Measurements from ENCODE around the gene UBXN7.
"Not testable (repeated sequence)": the region's sequence is repeated elsewhere in the genome, so short reads cannot be mapped to it uniquely, and the experiment has no call there.

Gene UBXN7

DNA sequence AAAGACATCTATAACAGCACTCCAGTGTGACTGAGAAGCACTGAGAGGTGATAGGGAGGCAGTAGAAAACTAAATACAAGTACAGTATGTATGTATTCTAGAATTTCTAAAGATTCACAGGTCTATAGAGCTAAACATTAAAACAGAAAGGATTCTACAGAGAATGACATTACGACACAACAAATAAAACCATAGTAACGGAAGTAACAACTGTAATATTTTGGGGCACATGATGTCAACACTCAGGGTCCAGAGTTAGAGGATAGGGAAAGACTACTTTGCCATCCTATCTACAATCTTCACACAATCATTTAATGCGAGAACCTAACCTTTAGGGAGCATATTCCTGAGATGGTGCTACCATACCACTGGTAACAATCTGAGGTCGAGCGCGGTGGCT is 13.6 kb downstream of the UBXN7 start:
- no peak for DNase-seq (ENCODE audit: low read depth in 3 of 3)

DNA sequence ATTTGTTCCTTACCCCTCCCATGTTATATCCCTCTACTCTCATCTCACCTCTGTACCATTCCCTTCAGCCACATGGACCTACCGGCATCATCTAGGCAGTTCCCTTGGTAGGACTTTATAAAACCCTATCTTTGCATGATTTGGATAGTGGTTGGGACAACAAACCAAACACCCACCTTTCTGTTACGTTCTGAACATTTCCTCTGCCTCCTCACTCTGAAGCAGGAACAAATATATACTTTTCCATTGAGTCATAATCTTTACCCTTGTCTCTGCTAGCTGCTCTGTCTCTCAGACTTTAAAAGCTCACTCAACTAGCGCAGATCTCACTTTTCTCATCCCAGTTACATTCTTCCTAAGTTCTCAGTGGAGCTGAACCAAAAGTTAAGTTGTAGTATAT is 17.8 kb downstream of the UBXN7 start:
- no peak for DNase-seq (ENCODE audit: low read depth in 3 of 3)

DNA sequence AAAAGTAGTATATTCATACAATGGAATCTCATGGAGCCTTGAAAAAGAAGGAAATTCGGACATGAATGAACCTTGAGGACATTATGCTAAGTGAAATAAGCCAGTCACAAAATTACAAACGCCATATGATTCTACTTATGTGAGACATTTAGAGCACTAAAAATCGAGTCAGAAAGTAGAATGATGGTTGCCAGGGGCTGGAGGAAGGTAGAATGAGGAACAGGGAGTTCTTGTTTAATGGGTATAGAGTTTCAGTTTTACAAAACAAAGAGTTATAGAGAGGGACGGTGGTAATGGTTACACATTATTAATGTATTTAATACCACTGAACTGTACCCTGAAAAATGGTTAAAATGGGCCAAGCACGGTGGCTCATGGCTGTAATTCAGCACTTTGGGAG is 19.5 kb downstream of the UBXN7 start:
- DNase-seq (ENCODE audit: low read depth in 3 of 3), result no peak

DNA sequence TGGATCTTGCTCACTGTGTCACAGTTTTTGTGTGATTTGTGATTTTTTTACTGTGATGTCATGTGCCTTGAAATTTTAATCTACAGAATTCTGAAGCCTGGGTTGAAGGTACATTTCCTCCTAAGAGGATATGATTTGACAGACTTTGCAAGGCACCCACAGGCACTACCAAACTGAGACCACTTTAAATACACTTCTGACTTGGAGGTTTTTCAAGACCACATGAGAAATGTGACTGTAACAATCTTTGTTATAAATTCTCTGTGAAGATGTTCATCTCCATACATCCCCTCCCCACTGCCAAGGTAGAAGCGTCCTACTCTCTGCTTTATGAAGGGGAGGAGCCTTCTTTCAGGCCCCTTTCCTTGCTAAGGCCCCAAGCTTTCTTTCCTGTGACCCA is 22.8 kb downstream of the UBXN7 start:
- DNase-seq (ENCODE audit: low read depth in 3 of 3), result no peak

DNA sequence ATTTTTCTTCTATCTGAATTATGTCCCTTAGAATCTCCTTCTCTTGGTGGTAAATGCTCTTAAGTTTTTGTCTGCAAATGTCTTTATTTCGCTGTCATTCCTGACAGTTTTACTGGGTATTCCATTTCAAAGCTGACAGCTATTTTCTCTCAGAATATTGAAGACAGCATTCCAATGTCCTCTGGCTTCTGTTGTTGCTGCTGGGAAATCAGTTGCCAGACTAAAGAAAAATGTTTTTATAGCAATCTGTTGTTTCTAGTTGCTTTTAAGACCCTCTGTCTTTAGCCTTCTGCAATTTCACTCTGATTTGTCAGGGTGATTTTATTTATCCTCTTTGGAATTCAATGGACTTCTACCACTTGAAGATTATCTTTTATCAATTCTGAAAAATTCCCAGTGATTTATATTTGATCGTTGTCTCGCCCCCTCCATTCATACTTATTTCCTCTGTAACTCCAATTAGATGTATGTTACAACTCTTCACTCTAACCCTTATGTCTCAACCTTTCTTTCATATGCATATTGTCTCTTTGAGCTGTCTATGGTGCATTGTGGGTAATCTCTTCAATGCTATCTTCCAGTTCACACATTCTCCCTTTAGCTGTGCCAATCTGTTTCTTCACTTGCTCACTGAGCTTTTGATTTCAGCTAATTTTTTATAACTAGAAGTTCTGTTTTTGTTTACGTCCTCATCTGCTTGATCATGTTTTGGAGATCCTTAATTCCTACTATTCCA is 23.5 kb downstream of the UBXN7 start:
- no peak for DNase-seq (ENCODE audit: low read depth in 3 of 3)

DNA sequence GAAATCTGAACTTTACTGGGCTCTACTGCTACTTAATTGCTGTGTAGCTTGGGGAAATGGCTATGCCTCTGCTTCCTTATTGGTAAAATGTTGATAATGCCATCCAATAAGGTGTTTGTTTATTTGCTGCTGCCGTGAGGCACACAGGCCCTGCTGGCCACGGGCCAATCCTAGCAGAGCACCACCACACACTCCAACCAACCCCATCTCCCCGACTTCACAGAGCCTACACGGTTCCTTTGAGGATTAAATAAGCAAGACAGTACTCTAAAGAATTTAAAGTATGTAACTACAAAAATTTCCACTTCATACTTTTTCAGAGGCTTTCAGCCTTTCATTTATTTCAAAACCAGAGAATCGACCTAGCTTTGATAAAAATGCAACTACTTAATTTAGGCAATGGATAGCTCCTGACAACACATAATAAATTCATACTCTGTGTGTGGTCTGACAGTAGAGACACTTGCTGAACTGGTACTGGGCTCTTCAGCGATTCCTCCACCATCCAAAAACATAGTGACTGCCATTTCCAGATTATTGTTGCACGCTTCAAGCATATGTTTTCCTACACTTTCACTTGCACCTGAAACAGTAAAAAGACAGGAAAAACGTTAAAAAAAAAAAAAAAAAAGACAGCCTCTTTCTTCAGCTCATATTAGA is 25.3 kb downstream of the UBXN7 start:
- DNase-seq (ENCODE audit: low read depth in 3 of 3), result no peak

DNA sequence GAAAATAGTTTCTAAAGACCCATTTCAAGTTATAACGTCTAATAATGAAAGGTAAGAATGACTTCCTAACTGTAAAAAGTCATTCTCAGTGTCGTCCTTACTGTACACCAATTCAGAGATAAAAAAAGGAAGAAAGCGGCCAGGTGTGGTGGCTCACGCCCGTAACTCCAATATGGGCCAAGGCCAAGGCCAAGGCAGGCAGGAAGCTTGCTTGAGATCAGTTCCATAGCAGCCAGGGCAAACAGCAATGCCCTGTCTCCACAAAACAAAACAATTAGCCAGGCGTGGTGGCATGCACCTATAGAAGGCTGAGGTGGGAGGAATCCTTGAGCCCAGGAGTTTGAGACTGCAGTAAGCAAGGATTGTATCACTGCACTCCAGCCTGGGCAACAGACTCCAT is 31.9 kb downstream of the UBXN7 start:
- DNase-seq (ENCODE audit: low read depth in 3 of 3), result no peak

DNA sequence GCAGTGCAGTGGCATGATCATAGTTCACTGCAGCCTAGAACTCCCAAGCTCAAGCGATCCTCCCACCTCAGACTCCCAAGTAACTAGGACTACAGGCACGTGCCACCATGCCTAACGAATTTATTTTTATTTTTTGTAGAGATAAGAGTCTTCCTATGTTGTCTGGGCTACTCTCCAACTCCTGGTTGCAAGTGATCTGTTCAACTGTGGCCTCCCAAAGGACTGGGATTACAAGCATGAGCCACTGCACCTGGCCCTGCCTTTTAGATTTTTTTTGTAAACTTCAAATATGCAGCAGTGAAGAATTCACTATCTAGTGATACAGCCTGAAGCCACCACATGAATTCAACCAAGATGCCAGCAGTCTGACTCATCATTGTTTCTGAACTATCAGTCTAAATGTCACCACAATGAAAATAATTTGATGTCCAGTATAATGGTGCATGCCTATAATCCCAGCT is 32.7 kb downstream of the UBXN7 start:
- no peak for DNase-seq (ENCODE audit: low read depth in 3 of 3)

DNA sequence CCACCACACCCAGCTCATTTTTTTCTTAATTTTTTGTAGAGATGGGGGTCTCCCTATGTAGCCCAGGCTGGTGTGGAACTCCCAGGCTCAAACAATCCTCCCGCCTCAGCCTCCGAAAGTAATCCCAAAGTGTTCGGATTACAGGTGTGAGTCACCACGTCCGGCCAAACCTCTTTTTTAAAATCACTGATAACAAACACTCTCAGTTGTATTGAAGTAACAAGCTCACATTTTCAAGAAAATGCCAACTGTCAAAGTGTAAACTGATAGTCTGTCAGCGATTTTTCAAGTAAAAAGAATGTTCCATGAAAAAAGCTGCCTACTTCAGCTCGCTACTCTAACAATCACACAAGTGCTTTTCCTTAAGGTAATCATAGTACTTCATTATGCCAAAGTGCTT is 33.4 kb downstream of the UBXN7 start:
- DNase-seq (ENCODE audit: low read depth in 3 of 3), result no peak

DNA sequence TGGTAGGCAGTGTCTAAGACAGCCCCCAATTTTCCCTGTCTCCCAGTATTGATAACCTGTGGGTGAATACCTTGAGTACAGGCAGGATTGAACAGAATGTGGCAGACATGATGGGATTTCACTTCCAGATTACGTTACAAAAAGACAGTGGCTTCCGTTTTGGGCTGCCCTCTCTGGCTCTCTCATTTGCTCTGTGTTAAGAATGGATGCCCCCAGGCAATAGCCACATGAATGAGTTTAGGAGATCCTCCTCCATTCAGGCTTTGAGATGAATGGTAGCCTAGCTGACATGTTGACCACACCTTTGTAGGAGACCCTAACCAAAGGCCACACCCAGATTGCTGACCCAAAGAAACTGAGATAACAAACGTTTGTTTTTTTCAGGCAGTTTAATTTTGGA is 34.3 kb downstream of the UBXN7 start:
- no peak for DNase-seq (ENCODE audit: low read depth in 3 of 3)

DNA sequence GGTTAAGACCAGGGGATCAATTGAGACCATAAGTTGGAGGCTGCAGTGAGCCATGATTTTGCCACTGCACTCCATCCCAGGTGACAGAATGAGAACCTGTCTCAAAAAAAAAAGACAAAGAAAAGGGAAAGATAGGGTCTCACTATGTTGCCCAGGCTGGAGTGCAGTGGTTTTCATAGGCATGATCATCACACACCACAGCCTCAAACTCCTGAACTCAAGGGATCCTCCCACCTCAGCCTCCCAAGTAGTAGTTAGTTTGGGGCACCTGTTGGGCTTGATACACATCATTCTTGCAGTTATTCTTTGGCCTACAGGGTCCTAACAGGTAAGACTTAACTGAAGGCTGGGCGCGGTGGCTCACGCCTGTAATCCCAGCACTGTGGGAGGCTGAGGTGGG is 42.1 kb downstream of the UBXN7 start:
- DNase-seq (ENCODE audit: low read depth in 3 of 3), result no peak

DNA sequence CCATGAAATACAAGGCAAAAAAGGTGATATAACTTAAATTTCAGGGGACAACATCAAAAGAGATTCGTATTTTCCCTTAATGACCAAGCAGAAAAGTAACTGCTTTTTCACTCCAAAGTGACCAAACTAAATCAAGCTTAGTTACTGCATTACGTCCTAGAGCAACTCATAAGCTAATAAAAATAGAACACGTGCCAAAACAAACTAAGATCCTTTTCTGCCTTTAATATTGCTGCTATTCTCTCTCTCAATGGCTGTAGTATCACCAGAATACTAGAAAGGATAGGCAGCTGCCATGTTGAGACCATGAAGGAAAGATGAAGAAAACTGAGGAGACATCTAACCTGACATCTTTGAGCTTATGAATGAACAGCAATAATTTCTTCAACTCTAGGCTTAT is 43.3 kb downstream of the UBXN7 start:
- DNase-seq (ENCODE audit: low read depth in 3 of 3), result no peak

DNA sequence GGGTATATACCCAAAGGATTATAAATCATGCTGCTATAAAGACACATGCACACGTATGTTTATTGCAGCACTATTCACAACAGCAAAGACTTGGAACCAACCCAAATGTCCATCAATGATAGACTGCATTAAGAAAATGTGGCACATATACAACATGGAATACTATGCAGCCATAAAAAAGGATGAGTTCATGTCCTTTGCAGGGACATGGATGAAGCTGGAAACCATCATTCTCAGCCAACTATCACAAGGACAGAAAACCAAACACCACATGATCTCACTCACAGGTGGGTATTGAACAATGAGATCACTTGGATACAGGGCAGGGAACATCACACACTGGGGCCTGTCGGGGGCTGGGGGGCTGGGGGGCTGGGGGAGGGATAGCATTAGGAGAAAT is 44.3 kb downstream of the UBXN7 start:
- DNase-seq (ENCODE audit: low read depth in 3 of 3), result not testable (repeated sequence)

DNA sequence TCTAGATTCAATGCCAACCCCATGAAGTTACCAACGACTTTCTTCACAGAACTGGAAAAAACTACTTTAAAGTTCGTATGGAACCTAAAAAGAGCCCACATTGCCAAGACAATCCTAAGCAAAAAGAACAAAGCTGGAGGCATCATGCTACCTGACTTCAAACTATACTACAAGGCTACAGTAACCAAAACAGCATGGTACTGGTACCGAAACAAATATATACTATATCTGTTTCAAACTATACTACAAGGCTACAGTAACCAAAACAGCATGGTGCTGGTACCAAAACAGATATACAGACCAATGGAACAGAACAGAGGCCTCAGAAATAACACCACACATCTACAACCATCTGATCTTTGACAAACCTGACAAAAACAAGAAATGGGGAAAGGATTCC is 45.4 kb downstream of the UBXN7 start:
- not testable (repeated sequence) for DNase-seq (ENCODE audit: low read depth in 3 of 3)

DNA sequence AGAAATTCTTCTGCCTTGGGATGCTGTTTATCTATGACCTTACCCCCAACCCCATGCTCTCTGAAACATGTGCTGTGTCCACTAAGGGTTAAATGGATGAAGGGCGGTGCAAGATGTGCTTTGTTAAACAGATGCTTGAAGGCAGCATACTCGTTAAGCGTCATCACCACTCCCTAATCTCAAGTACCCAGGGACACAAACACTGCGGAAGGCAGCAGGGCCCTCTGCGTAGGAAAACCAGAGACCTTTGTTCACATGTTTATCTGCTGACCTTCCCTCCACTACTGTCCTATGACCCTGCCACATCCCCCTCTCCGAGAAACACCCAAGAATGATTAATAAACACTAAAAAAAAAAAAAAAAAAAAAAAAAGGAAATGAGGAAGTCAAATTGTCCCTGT is 46.2 kb downstream of the UBXN7 start:
- not testable (repeated sequence) for DNase-seq (ENCODE audit: low read depth in 3 of 3)

DNA sequence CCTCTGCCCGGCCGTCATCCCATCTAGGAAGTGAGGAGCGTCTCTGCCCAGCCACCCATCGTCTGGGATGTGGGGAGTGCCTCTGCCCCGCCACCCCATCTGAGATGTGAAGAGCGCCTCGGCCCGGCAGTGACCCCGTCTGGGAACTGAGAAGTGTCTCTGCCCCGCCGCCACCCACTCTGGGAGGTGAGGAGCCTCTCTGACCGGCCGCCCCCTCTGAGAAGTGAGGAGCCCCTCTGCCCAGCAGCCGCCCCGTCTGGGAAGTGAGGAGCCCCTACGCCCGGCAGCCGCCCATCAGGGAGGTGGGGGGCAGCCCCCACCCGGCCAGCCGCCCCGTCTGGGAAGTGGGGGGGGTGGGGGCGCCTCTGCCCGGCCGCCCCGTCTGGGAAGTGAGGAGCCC is 46.8 kb downstream of the UBXN7 start:
- not testable (repeated sequence) for DNase-seq (ENCODE audit: low read depth in 3 of 3)

DNA sequence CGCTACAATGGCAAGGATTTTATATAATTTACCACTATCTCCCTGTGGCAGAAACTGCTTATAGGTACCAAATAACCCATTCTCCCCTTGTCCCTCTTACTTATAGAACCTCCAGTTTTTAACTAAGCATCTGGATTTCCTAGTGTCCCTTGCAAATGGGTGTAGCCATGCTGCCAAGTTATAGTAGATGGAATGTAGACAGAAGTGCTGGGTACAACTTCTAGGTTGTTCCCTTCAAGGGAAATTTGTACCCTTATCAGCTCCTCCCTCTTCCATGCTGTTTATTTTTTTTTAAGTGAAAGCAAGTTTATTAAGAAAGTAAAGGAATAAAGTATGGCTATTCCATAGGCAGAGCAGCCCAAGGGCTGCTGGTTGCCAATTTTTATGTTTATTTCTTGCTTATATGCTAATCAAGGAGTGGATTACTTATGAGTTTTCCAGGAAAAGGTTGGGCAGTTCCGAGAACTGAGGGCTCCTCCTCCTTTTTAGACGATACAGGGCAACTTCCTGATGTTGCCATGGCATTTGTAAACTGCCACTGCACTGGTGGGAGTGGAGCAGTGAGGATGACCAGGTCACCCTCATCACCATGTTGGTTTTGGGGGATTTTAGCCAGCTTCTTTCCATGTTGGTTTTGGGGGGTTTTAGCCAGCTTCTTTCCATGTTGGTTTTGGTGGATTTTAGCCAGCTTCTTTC is 53.9 kb downstream of the UBXN7 start:
- DNase-seq (ENCODE audit: low read depth in 3 of 3), result no peak

DNA sequence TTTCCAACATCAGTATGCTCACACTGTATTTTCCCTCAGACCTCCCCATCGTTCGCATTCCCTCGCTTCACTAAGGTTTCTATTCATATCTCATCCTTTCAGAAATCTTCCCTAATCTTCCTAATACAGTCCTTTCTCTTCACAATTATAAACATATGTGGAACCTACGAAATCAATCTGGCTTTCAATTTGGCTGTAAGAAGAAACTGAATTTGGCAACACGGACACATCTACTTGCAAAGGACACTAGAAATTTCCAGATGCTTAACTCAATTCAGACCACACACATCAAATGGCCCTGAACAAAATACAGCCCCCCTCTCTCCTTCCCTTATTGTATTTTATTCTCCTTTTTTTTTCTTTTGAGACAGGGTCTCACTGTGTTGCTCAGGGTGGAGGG is 54.9 kb downstream of the UBXN7 start:
- DNase-seq (ENCODE audit: low read depth in 3 of 3), result no peak

DNA sequence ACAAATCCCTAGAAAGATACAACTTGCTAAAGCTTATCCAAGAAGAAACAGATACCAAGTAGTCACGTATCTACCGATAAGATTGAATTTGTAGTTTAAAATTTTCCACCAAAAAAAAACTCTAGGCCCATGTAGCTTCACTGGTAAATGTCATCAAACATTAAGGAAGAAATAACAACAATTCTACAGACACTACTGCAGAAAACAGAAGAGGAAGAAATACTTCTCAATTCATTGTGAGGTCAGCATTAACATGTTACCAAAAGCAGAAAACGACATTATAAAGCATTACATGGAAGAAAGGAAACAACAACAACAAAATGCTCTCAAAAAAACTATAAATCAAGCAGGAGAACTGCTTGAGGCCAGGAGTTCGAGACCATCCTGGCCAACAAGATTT is 66.5 kb downstream of the UBXN7 start:
- no peak for DNase-seq (ENCODE audit: low read depth in 3 of 3)

DNA sequence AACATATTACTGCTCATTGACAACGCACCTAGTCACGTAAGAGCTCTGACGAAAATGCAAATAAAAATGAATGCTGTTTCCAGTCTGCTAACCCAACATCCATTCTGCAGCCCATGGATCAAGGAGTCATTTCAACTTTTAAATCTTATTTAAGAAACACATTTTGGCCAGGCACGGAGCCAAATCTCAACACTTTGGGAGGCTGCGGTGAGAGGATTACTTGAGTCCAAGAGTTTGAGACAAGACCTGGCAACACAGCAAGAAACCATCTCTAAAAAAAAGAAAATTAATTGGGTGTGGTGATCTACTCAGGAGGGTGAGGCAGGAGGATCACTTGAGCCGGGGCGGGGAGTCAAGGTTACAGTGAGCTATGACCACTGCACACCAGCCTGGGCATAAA is 71.6 kb downstream of the UBXN7 start:
- no peak for DNase-seq (ENCODE audit: low read depth in 3 of 3)

DNA sequence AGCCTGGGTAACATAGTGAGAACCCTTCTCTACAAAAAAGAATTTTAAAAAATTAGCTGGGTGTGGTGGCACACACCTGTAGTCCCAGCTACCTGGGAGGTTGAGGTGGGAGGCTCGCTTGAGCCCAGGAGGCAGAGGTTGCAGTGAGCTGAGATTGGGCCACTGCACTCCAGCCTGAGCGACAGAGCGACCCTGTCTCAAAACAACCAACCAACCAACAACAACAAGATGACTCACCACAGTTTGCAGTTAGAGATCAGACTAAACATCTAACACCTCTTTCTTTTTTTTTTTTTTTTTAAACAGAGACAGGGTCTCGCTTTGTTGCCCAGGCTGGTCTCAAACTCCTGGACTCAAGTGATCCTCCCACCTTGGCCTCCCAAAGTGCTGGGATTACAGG is 73.7 kb downstream of the UBXN7 start:
- not testable (repeated sequence) for DNase-seq (ENCODE audit: low read depth in 3 of 3)

DNA sequence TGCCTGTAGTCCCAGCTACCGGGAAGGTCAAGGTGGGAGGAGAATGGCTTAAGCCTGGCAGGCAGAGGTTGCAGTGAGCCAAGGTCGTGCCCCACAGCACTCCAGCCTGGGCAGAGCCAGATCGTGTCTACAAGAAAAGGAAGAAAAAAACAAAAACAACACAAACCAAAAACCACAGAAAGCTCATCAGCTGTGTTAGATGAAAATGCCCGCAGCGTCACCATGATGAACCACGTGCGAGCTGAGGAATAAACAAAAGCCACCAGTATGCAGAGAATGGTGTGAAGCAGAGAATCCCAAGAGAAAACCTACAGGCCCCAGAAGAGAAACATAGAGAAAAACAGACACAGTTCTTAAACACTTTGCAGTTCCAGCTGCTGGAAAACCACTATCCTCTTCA is 74.3 kb downstream of the UBXN7 start:
- no peak for DNase-seq (ENCODE audit: low read depth in 3 of 3)

DNA sequence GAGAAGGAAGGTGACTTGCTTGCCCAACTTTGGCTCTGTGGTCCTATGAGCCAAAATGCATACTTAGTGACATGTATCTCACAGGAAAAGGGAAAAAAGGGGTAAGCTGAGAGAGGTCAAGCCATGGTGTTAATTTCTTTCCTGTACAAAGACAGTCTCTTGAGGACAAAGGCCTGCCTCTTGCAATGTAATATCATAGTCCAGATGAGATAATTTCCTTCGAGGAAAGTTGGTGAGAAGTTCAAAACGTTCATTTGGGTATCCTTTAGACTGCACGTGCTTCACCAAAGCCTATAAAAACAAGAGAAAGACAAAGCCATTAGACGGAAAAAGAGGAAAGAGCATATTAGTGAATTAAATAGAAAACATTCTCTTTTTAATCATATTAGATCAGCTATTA is 75.7 kb downstream of the UBXN7 start:
- no peak for DNase-seq (ENCODE audit: low read depth in 3 of 3)

All from stimulated activated CD4-positive, alpha-beta T cell treated with anti-CD3 and anti-CD28 coated beads, TNF-alpha, amount 100 ng/mL, for 24 hours (primary cell).